Fibroblast of pulmonary artery (primary cell): ENCODE results near the gene SERPINI1.

Experiments used
- DNase-seq: peaks from one replicate; pipeline ENCODE4 v3.0.0-alpha.2; 2010; ENCODE audit warnings: low read depth
- H3K4me3 ChIP-seq: replicated peaks from 2 replicates; pipeline ENCODE4 v1.5.1; 2011; ENCODE audit warnings: low read depth, mild to moderate bottlenecking, control low read depth, low read length, moderate library complexity
- TF ChIP-seq, protein P1 (sequence below): IDR thresholded peaks from 2 replicates; pipeline ENCODE4 v1.5.1; 2011; ENCODE audit warnings: mild to moderate bottlenecking, control low read depth, low read length, inconsistent platforms; ENCODE audit errors: missing control alignments

The SERPINI1 gene

GRCh38 chr3:167735233-167736138 is at the start of gene SERPINI1:
SERPINI1 (plus strand) TSS chr3:167735721; CDS start chr3:167789129, 53,408 bp downstream.
- H3K4me3 ChIP-seq, result peak within 1 kb of the TSS; percentile 82
- peak; percentile 92 for DNase-seq
- TF ChIP-seq, protein P1, sequence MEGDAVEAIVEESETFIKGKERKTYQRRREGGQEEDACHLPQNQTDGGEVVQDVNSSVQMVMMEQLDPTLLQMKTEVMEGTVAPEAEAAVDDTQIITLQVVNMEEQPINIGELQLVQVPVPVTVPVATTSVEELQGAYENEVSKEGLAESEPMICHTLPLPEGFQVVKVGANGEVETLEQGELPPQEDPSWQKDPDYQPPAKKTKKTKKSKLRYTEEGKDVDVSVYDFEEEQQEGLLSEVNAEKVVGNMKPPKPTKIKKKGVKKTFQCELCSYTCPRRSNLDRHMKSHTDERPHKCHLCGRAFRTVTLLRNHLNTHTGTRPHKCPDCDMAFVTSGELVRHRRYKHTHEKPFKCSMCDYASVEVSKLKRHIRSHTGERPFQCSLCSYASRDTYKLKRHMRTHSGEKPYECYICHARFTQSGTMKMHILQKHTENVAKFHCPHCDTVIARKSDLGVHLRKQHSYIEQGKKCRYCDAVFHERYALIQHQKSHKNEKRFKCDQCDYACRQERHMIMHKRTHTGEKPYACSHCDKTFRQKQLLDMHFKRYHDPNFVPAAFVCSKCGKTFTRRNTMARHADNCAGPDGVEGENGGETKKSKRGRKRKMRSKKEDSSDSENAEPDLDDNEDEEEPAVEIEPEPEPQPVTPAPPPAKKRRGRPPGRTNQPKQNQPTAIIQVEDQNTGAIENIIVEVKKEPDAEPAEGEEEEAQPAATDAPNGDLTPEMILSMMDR, result no peak

DNA sequence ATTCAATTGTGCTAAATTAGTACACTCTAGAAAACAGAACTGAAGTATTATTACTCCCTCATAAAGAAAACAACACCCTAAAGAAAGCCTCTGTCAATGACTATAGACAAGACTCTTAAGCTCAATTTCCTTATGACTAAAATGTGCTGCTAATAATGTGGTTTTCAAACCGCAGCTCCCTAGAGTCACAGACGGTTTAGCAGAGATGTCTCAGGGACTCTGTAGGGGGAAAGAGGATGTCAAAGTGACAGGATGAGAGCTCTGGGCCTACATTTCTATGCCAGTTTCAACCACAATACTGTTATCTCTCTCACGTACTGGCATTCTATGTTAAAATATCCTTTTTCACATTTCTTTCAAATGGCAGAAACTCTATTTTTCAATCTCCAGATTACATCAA is 44.2 kb upstream of the SERPINI1 start:
- DNase-seq, result no peak
- no peak overlapping the region for H3K4me3 ChIP-seq
- TF ChIP-seq, protein P1, result no peak

GRCh38 chr3:167694121-167694520 is 41.4 kb upstream of the SERPINI1 start:
- TF ChIP-seq, protein P1, result no peak
- no peak overlapping the region for H3K4me3 ChIP-seq
- no peak for DNase-seq

GRCh38 chr3:167700046-167700445 is 35.5 kb upstream of the SERPINI1 start:
- H3K4me3 ChIP-seq, result no peak overlapping the region
- no peak for DNase-seq
- TF ChIP-seq, protein P1, result no peak

DNA sequence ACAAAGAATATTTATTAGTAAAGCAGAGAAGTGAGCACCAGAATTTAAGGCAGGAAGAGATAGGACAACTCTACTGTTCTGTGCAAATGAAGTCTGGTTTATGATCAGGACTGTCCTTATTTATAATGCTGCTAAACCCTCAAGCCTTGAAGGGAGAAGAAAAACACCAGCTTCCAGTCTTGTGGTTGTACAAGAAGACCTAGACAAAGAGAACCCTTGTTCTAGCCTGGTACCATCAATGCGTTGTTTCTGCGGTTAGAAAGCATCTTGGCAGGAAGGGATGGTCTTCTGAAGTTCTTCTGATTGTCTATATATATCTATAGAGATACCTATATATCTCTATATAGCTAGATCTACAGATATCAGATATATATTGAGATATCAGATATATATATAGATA is 34.6 kb upstream of the SERPINI1 start:
- TF ChIP-seq, protein P1, result no peak
- no peak overlapping the region for H3K4me3 ChIP-seq
- no peak for DNase-seq

GRCh38 chr3:167705840-167706239 is 29.7 kb upstream of the SERPINI1 start:
- TF ChIP-seq, protein P1, result no peak
- peak; percentile 31 for DNase-seq
- no peak overlapping the region for H3K4me3 ChIP-seq
